ENCODE results near the gene STMN1.

- TF ChIP-seq CTCF (IDR thresholded peaks at IDR 0.05): no peak
- no peak for TF ChIP-seq POLR2AphosphoS5 (IDR thresholded peaks at IDR 0.05; ENCODE audit: insufficient read depth in 1 of 2, low read depth in 1 of 2)
Measured at GRCh38 chr1:25869909-25870606, 36.2 kb downstream of the STMN1 start.
